Renal cortical epithelial cell (primary cell): Measurements from ENCODE around the gene APC2. TPM values are rescaled to one million over a fixed set of nuclear protein-coding genes. Genes with fewer than 3 reads are reported as not detected.

Experiments used
- DNase-seq: peaks from one replicate; pipeline ENCODE4 v3.0.0-alpha.2; 2011; ENCODE audit warnings: low read depth
- total RNA-seq: library from RNA; depleted of rRNA; stranded (reverse); fragments of >200 nt; gene quantifications from 2 replicates; pipeline ENCODE4 v1.2.3, GENCODE V29; 2014

The APC2 gene
- total RNA-seq, 1 donor from 2014 or later, result 0.05 TPM

- DNase-seq, result no peak
Observed at GRCh38 chr19:1481224-1481892, 31.4 kb downstream of the APC2 start.

DNA sequence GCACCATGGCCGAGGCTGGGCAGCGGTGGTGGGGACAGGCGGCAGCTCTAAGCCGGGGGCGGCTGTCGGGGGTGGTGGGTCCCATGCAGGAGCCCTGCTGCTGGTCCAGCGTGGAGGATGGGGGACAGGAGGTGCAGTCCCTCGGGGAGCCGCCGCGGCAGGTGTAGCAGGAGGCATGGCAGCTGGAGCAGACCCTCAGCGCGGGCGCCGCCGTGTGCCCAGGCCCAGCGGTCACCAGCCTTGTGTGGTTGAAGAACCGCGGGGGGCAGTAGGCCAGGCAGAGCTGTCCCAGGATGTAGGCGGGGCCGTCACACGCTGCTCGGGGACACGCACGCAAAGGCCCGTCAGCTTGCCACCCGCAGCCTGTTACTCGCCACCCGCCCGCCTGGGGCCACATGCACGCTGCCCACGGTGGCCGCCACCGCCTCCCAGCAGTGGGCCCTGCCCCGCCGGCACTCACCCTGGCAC lies 32.0 kb downstream of the APC2 start:
- DNase-seq, result no peak

GRCh38 chr19:1482361-1483130 lies 32.6 kb downstream of the APC2 start:
- no peak for DNase-seq

GRCh38 chr19:1483131-1483978 lies 33.4 kb downstream of the APC2 start:
- DNase-seq, result no peak

DNA sequence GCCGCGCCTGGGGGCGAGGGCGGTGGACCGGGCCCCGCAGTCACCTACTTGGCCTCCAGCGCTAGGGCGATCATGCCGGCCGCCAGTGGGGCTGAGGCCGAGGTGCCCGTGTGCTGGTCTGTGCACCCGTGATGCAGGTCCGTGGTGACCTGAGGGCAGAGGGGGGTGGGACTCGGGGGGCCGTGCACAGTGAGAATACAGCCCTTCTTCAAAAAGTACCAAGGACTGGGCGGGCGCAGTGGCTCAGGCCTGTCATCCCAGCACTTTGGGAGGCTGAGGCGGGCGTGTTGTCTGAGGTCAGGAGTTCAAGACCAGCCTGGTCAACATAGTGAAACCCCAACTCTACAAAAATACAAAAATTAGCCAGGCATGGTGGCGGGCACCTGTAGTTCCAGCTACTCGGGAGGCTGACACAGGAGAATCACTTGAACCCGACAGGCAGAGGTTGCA lies 34.1 kb downstream of the APC2 start:
- no peak for DNase-seq

- DNase-seq, result no peak
Observed at GRCh38 chr19:1486720-1487575, 37.0 kb downstream of the APC2 start.

- DNase-seq, result no peak
Observed at GRCh38 chr19:1487576-1488281, 37.8 kb downstream of the APC2 start.

- DNase-seq, result no peak
Observed at GRCh38 chr19:1488282-1488601, 38.3 kb downstream of the APC2 start.

DNA sequence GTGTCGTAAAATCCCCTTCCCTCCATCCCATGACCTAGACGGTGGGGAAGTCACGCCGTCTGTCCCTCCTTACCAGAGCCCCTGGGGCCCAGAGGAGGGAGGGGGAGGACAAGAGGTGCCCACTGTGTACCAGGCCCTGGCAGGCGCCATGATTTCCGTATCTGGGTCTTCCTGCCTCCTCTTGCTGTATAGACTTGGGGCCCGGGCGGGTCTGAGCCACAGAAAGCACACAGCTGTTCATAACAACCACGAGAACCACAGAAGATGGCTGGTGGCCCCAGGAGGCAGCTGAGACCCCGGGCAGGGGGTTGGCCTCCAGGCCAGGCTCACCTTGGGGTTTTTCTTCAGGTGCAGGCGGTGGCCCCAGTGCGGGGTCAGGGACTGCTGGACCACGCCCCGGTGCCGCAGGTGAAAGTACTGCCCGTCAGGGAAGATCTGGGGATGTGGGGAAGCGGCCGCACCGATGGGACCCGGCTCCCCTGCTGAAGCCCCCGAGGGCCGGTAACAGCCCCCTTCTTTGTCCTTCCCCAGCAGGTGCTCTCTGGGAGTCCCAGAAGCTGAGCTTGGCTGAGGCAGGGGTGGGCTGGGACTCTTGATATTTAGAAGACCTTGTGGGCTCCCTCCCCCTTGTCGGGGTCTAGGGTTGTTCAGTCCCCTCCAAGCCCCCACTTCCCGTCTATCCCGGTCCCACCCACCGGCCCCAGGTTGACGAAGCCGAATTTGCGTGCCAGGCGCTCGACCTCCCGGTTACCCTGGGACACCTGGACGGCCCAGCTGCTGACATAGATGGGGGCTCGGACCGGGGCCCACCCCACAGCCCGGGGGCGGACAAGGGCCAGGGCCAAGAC lies 39.8 kb downstream of the APC2 start:
- no peak for DNase-seq

DNA sequence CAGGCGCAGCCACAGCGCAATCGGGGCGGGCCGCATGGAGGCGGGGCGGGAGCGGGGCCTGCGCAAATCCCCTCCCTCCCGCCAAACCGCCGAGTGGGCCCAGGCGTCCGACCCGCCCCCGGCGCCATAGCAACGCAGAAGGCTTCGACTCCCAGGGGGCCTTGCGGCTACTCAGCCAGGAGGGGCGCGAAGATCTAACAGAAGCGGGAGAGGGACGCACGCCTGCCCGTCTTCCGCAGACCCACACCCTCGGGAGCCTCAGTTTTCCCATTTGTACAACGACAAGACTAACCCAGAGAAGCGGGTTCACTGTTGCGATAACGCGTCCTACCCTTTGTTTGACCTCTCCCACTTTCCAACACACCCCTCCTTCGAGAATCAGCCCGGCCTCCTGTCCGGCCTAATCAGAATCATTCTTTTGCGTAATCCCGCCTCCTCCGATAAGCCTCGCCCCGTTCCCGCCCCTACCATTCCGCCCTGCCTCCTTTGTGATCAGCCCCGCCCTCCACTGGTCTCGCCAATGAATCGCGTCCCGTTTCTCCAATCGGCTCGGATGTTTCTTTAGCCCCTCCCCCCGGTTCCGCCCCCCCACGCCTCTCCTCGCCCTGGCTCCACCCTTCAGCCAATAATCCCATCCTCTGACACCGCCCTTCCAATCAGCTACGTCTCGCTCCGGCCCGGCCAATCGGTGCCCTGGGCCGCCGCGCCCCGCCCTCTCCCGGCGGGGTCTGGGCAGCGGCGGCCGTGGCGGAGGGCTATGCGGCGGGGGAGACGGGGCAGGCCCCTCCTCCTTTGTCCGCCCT lies 40.6 kb downstream of the APC2 start, which contains the start of gene PCSK4:
Gene PCSK4, minus strand, starts transcription at position 40 of the 803 bp plus-strand sequence. Its CDS starts 4 bp downstream, at position 36.
- peak; percentile 93 for DNase-seq

DNA sequence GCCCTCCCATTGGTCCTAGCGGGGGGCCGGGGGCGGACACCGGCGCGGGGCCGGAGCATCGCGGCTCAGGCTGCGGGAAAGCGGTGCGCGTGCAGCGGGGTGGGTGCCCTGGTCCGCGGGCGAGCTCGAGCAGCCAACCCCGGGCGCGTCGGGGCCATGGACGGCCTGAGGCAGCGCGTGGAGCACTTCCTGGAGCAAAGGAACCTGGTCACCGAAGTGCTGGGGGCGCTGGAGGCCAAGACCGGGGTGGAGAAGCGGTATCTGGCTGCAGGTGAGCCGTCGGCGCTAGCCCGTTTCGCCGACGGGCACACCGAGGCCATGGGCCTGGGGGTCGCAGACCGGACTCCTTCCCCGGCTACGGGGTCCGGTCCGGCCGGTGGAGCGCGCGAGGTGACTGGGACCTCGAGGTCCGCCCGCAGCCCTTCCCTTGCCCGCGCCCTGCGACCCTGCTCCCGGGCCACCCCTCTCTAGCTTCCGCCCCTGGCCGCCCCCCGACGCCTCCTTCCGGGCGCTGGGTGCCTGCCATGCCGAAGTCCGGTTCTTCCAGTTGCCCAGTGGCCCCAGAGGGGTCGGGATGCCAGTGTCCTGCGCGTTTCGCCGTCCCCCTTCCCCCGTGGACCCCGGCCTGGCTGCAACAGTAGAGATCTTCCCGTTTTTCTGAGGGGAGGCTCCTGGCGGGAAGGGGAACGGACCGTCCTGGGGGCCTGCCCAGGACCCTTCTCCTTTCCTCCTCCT lies 41.4 kb downstream of the APC2 start, which contains the start of gene REEP6:
Gene REEP6, plus strand, starts transcription at position 68 of the 735 bp plus-strand sequence. Its CDS starts 89 bp downstream, at position 157.
- DNase-seq, result no peak

DNA sequence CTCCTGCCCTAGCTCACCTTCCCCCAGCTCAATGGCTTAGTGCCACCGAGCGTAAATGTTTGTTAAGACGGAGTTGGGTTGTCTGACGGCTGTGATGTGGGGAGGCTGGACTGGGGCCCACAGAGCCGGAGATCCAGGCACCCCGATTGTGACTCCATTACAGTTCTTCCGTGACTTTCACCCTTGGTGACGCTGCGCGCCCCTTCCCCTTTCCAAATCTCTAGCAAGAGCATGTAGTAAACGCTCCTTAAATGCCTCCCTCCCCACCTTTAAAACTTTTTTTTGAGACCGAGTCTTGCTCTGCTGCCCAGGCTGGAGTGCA lies 41.9 kb downstream of the APC2 start:
- no peak for DNase-seq

GRCh38 chr19:1492474-1493006 lies 42.6 kb downstream of the APC2 start:
- DNase-seq, result peak; percentile 26

GRCh38 chr19:1494115-1494815 lies 44.3 kb downstream of the APC2 start:
- DNase-seq, result no peak

DNA sequence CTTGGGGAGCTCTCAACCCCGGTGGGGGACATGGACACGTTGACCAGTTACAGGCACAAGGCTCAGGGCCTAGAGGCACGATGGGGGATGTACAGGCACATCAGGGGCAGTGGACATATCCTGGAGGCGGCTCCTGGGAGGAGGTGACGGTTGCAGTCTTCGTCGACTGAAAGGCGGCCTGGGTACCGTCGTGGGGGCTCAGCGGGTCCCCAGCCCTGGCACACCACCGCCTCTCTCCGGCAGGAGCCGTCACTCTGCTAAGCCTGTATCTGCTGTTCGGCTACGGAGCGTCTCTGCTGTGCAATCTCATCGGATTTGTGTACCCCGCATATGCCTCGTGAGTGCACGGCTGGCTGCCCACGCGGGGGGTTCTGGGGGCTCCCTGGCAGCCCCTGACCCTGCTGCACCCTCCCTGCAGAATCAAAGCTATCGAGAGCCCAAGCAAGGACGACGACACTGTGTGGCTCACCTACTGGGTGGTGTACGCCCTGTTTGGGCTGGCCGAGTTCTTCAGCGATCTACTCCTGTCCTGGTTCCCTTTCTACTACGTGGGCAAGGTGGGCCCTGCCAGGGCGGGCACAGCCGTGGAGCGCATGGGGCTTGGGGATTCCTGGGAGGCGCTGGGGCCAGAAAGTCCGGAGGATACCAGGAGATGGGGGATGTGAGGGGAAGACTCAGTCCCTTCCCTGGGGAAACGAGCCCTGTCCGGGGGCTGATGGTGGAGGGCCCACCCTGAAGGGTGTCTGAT lies 45.3 kb downstream of the APC2 start:
- DNase-seq, result no peak
